CD4-positive, alpha-beta T cell (primary cell): ENCODE measurements around the gene AFAP1. TPM values are rescaled to one million over a fixed set of nuclear protein-coding genes. Genes with fewer than 3 reads are reported as not detected.

Experiments
- ATAC-seq: fragments of 200-7000 bp; cut with Tn5 transposase; one replicate; pipeline ENCODE4 v1.10.0; 2022; ENCODE audit warnings: mild to moderate bottlenecking; ENCODE audit not compliant: poor library complexity
- CTCF ChIA-PET: fragments of 350-600 bp; sonication (Branson Sonifier 250); formaldehyde crosslinking; loops from one replicate; lab custom pipeline; 2021; ENCODE audit warnings: antibody characterized with exemption, inconsistent platforms; lab: Charles Lee
- POLR2A ChIA-PET: fragments of 350-600 bp; sonication (Branson Sonifier 250); formaldehyde crosslinking; loops from one replicate; lab custom pipeline; 2021; ENCODE audit warnings: antibody characterized with exemption, inconsistent platforms; lab: Charles Lee
- DNase-seq, 14 experiments: peaks; one replicate each; pipeline ENCODE4 v3.0.0-alpha.2; 2013 to 2020; ENCODE audit warnings: mixed read lengths in 2 of 14
- H3K27ac ChIP-seq, 2 donors: one replicate each; pipeline versions ENCODE4 v1.5.1 to v1.7.0; 2013; ENCODE audit warnings: low read length in 2 of 2, low read depth in 1 of 2, mild to moderate bottlenecking in 1 of 2
- H3K27me3 ChIP-seq, 2 experiments: 1 replicate in 1 of 2; 2 replicates in 1 of 2; pipeline versions ENCODE4 v1.6.1 to v1.7.0; 2013; ENCODE audit warnings: low read length in 2 of 2, control low read depth in 1 of 2, mild to moderate bottlenecking in 1 of 2, moderate library complexity in 1 of 2; ENCODE audit not compliant: insufficient read depth in 2 of 2, control insufficient read depth in 1 of 2
- H3K36me3 ChIP-seq: one replicate; pipeline ENCODE4 v1.6.1; 2013; ENCODE audit warnings: low read length, control low read depth; ENCODE audit not compliant: insufficient read depth
- H3K4me1 ChIP-seq: one replicate; pipeline ENCODE4 v1.6.1; 2013; ENCODE audit warnings: low read length, control low read depth; ENCODE audit not compliant: insufficient read depth
- H3K4me3 ChIP-seq: one replicate; pipeline ENCODE4 v1.5.1; 2013; ENCODE audit warnings: mild to moderate bottlenecking, low read length, moderate library complexity
- H3K9me3 ChIP-seq, 2 experiments: 1 replicate in 1 of 2; 2 replicates in 1 of 2; pipeline versions ENCODE4 v1.6.1 to v1.7.0; 2013; ENCODE audit warnings: low read length in 2 of 2, mild to moderate bottlenecking in 2 of 2, control low read depth in 1 of 2, moderate library complexity in 1 of 2; ENCODE audit not compliant: control insufficient read depth in 1 of 2, insufficient read depth in 1 of 2
- H3K27ac Mint-ChIP-seq: one replicate; pipeline ENCODE4 v1.8.0; 2020; ENCODE audit warnings: mixed read lengths
- H3K27me3 Mint-ChIP-seq: one replicate; pipeline ENCODE4 v1.8.0; 2021; ENCODE audit warnings: mixed read lengths
- H3K36me3 Mint-ChIP-seq: one replicate; pipeline ENCODE4 v1.8.0; 2021; ENCODE audit warnings: low read depth, mixed read lengths
- H3K4me1 Mint-ChIP-seq: one replicate; pipeline ENCODE4 v1.8.0; 2021; ENCODE audit warnings: low read depth, mixed read lengths
- H3K4me3 Mint-ChIP-seq: one replicate; pipeline ENCODE4 v1.8.0; 2020; ENCODE audit warnings: mild to moderate bottlenecking, mixed read lengths
- H3K9me3 Mint-ChIP-seq: one replicate; pipeline ENCODE4 v1.8.0; 2020; ENCODE audit warnings: mixed read lengths
- CTCF ChIP-seq: fragments of 200-600 bp; IDR thresholded peaks from one replicate; pipeline ENCODE4 v1.8.0; 2022; ENCODE audit warnings: antibody characterized with exemption, mild to moderate bottlenecking
- intact Hi-C, 2 experiments: fragments of 100-400 bp; cut with DNase I in 1 of 2; cut with micrococcal nuclease in 1 of 2; formaldehyde crosslinking; loops; one replicate each; pipeline versions ENCODE4 v1.15.1 to v1.9.0; 2023 to 2025; cut with DNase I, micrococcal nuclease
- total RNA-seq, 174 experiments: library from RNA in 2 of 174; stranded (reverse) in 2 of 174; gene quantifications; one replicate each; pipeline ENCODE4 v1.2.3 and lab custom pipeline; 2021 to 2026

AFAP1 gene
- total RNA-seq, 2 experiments from 2014 or later = 9.8 to 10.9 TPM

DNA sequence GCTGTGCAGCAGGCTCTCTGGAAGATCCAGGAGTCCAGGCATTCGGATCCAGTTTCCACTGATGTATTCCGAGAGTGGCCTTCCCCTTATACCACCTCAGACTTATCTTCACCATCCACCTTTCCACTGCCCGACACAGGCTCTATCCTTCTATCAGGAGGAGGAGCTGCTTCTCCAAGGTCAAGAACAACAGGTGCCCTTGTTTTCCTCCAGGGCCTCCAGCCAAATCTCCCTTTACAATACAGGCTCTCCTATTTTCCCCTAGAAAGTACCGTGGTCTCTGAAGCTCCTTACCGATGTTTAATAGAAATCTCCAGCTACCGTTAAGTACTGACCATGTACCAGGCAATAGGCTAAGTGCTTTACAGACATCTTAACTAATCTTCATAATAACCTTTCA lies 61.3 kb downstream of the AFAP1 start:
- H3K27me3 Mint-ChIP-seq = no peaks in the 10 kb centered on the region
- no peak overlapping the region for H3K4me3 Mint-ChIP-seq
- no peak for TF ChIP-seq CTCF
- DNase-seq (no peak), ATAC-seq (no peak)
- H3K9me3 Mint-ChIP-seq = no peaks in the 10 kb centered on the region
- POLR2A ChIA-PET = interaction anchor here (0.8 to 2.3 kb wide), 2 partner anchors 14 to 60 kb away, joined by 3 to 11 read pairs; no protein-coding TSS in a partner anchor
- Histone ChIP-seq H3K4me3 (no peak overlapping the region), H3K4me1 (peaks cover 28% of the 10 kb centered on the region), H3K27ac (no peak overlapping the region), H3K27me3 (no peaks in the 10 kb centered on the region), H3K9me3 (no peaks in the 10 kb centered on the region), H3K36me3 (no peaks in the 10 kb centered on the region)
- peaks cover 69% of the 10 kb centered on the region for H3K4me1 Mint-ChIP-seq
- intact Hi-C loops = loop anchor here (5.0 kb wide), 2 partner anchors 59 to 76 kb away; partner anchors contain the start of gene AFAP1 (in 1 of the 2)
- H3K27ac Mint-ChIP-seq = no peak overlapping the region
- CTCF ChIA-PET = interaction anchor here (3.4 kb wide), 1 partner anchor 34 kb away, joined by 11 read pairs; no protein-coding TSS in a partner anchor
- no peaks in the 10 kb centered on the region for H3K36me3 Mint-ChIP-seq

GRCh38 chr4:7877176-7877575 lies 62.5 kb downstream of the AFAP1 start:
- intact Hi-C loops = loop anchor here (5.0 kb wide), 2 partner anchors 60 to 75 kb away; partner anchors contain the start of gene AFAP1 (in 1 of the 2)
- Histone ChIP-seq H3K27me3 (no peaks in the 10 kb centered on the region), H3K9me3 (no peaks in the 10 kb centered on the region), H3K36me3 (no peaks in the 10 kb centered on the region), H3K4me3 (no peak overlapping the region), H3K27ac (peak overlapping the region in 1 of 2 donors; percentile 60), H3K4me1 (peaks cover 28% of the 10 kb centered on the region)
- POLR2A ChIA-PET = interaction anchor here (0.8 to 2.4 kb wide), 3 partner anchors 13 to 62 kb away, joined by 5 to 13 read pairs (median 11); partner anchors contain the start of gene AFAP1
- Mint-ChIP-seq H3K27me3 (no peaks in the 10 kb centered on the region), H3K4me1 (peaks cover 69% of the 10 kb centered on the region), H3K4me3 (no peak overlapping the region), H3K27ac (peak overlapping the region; percentile 66), H3K9me3 (no peaks in the 10 kb centered on the region), H3K36me3 (no peaks in the 10 kb centered on the region)
- no peak for TF ChIP-seq CTCF
- CTCF ChIA-PET = interaction anchor here (0.7 to 3.4 kb wide), 10 partner anchors 9 to 110 kb away, joined by 3 to 11 read pairs (median 5); partner anchors contain the start of gene AFAP1
- no peak for DNase-seq
- no peak for ATAC-seq

GRCh38 chr4:7876201-7876875 lies 63.3 kb downstream of the AFAP1 start:
- peaks cover 28% of the 10 kb centered on the region for H3K4me1 ChIP-seq
- peak; percentile 16 for TF ChIP-seq CTCF
- peak overlapping the region; percentile 28 for H3K4me3 ChIP-seq
- H3K4me3 Mint-ChIP-seq = peak overlapping the region; percentile 62
- intact Hi-C loops = loop anchor here (5.0 kb wide), 2 partner anchors 61 to 74 kb away; partner anchors contain the start of gene AFAP1 (in 1 of the 2)
- no peaks in the 10 kb centered on the region for H3K27me3 ChIP-seq
- H3K9me3 ChIP-seq = no peaks in the 10 kb centered on the region
- ChIA-PET POLR2A (interaction anchor here (0.8 to 2.4 kb wide), 3 partner anchors 12 to 63 kb away, joined by 5 to 13 read pairs (median 11); partner anchors contain the start of gene AFAP1), CTCF (interaction anchor here (0.9 to 3.4 kb wide), 9 partner anchors 8 to 74 kb away, joined by 3 to 12 read pairs (median 6); partner anchors contain the start of gene AFAP1)
- ATAC-seq = peak; percentile 77
- H3K9me3 Mint-ChIP-seq = no peaks in the 10 kb centered on the region
- no peaks in the 10 kb centered on the region for H3K36me3 ChIP-seq
- H3K27ac ChIP-seq = peak overlapping the region; percentile 17 to 60
- no peaks in the 10 kb centered on the region for H3K27me3 Mint-ChIP-seq
- DNase-seq = peak in 12 of 14 experiments; percentile 23 to 66 (median 44)
- H3K27ac Mint-ChIP-seq = peak overlapping the region; percentile 66
- peaks cover 3% of the 10 kb centered on the region for H3K36me3 Mint-ChIP-seq
- peaks cover 64% of the 10 kb centered on the region for H3K4me1 Mint-ChIP-seq
